ENCODE data around the gene PALB2. TPM values are rescaled to one million over a fixed set of nuclear protein-coding genes. Genes with fewer than 3 reads are reported as not detected.
"Not testable (repeated sequence)": the region's sequence is repeated elsewhere in the genome, so short reads cannot be mapped to it uniquely, and the experiment has no call there.

Gene PALB2
- polyA plus RNA-seq, 2 of the 4 experiments (the other 2 are of a cell fraction): 13.9 to 17.4 TPM

DNA sequence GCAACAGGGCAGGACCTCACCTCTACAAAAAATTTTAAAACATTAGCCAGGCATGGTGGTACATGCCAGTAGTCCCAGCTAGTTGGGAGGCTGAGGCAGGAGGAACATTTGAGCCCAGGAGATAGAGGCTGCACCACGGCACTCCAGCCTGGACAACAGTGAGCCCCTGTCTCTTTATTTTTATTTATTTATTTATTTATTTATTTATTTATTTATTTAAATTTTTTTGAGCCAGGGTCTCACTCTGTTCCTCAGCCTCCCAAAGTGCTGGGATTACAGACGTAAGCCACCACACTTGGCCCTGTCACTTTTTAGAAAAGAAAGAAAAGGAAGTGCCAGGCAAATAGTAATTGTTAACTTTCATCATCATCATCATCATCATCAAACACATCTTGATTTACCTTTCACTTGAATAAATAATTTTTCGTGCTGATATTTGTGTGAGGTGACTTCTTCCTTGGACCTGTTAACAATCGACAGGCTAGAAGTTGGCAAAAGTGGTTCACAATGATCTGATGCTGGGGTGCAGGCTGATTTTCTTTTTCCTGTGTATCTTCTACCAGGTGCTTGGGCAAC, 6.6 kb downstream of the PALB2 start:
- DNase-seq (ENCODE audit: low read depth in 1 of 2, low spot score in 1 of 2) (no peak), ATAC-seq (no peak), FAIRE-seq (no peak)
- Histone ChIP-seq H3K4me2 (no peak overlapping the region), H3K4me3 (no peak overlapping the region), H3K27ac (no peak overlapping the region), H3K4me1 (peaks cover under 1% of the 10 kb centered on the region; the same call in 2 of the 3 replicates), H3K9me3 (no peaks in the 10 kb centered on the region)
- WGBS (ENCODE audit: missing lambda C conversion rate): 87% methylated on average over 4 of the region's 4 CpGs
- CTCF ChIA-PET: no interaction called here
- TF ChIP-seq, protein P1, sequence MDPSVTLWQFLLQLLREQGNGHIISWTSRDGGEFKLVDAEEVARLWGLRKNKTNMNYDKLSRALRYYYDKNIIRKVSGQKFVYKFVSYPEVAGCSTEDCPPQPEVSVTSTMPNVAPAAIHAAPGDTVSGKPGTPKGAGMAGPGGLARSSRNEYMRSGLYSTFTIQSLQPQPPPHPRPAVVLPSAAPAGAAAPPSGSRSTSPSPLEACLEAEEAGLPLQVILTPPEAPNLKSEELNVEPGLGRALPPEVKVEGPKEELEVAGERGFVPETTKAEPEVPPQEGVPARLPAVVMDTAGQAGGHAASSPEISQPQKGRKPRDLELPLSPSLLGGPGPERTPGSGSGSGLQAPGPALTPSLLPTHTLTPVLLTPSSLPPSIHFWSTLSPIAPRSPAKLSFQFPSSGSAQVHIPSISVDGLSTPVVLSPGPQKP (IDR thresholded peaks at IDR 0.05; ENCODE audit: low read depth, low read length): no peak
- TF ChIP-seq ZC3H11A (IDR thresholded peaks at IDR 0.05): peak; percentile 46
- POLR2A ChIA-PET: no interaction called here

DNA sequence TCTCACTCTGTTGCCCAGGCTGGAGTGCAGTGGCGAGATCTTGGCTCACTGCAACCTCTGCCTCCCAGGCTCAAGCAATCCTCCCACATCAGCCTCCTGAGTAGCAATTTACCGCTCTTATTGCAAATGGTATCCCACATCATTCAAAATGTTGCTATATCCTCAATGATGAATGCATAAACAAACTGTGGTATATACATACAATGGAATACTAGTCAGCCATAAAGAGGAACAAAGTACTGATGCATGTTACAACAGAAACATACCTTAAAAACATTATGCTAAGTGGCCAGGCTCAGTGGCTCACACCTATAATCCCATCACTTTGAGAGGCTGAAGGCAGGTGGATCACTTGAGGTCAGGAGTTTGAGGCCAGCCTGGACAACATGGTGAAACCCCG, 9.2 kb downstream of the PALB2 start:
- H3K4me2 ChIP-seq; H3K4me3 ChIP-seq; H3K4me1 ChIP-seq; ATAC-seq; DNase-seq (ENCODE audit: low read depth in 1 of 2, low spot score in 1 of 2); FAIRE-seq; H3K27ac ChIP-seq; H3K9me3 ChIP-seq; POLR2A ChIA-PET: not testable (repeated sequence)
- CTCF ChIA-PET: interaction anchor here (1.3 kb wide), 1 partner anchor 9 kb away, joined by 3 read pairs; the partner anchor contains the start of genes DCTN5 and PALB2
- 67% methylated on average over 3 of the region's 3 CpGs for WGBS (ENCODE audit: missing lambda C conversion rate)

DNA sequence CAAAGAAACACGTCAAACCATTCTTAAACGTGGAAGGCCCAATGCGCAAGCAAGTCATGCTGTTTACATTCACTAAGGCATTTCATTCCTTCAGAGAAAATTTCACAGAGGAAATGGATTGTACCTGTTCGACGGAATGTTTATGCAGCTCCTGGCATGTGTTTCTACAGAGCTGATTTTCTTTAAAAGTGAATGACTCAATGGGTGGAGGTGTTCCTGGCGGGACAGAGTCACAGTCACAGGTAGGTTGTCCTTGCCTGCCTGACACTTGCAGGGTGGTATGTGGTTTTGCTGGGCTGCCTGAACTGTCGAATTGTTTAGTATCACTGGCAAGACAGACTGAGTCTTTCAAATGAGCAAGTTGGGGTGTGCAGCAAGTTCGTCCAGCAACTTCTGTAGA, 11.6 kb downstream of the PALB2 start:
- FAIRE-seq: no peak
- ChIA-PET CTCF (interaction anchor here (1.0 kb wide), 1 partner anchor 11 kb away, joined by 4 read pairs; the partner anchor contains the start of genes DCTN5 and PALB2), POLR2A (no interaction called here)
- Histone ChIP-seq H3K4me3 (no peak overlapping the region), H3K4me2 (no peak overlapping the region), H3K9me3 (no peaks in the 10 kb centered on the region), H3K27ac (no peak overlapping the region), H3K4me1 (no peaks in the 10 kb centered on the region)
- no peak for DNase-seq (ENCODE audit: low read depth in 1 of 2, low spot score in 1 of 2)
- 92% methylated on average over 8 of the region's 8 CpGs for whole genome bisulfite sequencing (ENCODE audit: missing lambda C conversion rate)
- no peak for ATAC-seq
- TF ChIP-seq NPAS2 (CRISPR knock-in tag; IDR thresholded peaks at IDR 0.05; ENCODE audit: borderline replicate concordance): no peak
- TF ChIP-seq, protein P2, sequence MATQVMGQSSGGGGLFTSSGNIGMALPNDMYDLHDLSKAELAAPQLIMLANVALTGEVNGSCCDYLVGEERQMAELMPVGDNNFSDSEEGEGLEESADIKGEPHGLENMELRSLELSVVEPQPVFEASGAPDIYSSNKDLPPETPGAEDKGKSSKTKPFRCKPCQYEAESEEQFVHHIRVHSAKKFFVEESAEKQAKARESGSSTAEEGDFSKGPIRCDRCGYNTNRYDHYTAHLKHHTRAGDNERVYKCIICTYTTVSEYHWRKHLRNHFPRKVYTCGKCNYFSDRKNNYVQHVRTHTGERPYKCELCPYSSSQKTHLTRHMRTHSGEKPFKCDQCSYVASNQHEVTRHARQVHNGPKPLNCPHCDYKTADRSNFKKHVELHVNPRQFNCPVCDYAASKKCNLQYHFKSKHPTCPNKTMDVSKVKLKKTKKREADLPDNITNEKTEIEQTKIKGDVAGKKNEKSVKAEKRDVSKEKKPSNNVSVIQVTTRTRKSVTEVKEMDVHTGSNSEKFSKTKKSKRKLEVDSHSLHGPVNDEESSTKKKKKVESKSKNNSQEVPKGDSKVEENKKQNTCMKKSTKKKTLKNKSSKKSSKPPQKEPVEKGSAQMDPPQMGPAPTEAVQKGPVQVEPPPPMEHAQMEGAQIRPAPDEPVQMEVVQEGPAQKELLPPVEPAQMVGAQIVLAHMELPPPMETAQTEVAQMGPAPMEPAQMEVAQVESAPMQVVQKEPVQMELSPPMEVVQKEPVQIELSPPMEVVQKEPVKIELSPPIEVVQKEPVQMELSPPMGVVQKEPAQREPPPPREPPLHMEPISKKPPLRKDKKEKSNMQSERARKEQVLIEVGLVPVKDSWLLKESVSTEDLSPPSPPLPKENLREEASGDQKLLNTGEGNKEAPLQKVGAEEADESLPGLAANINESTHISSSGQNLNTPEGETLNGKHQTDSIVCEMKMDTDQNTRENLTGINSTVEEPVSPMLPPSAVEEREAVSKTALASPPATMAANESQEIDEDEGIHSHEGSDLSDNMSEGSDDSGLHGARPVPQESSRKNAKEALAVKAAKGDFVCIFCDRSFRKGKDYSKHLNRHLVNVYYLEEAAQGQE (IDR thresholded peaks at IDR 0.05): no peak

DNA sequence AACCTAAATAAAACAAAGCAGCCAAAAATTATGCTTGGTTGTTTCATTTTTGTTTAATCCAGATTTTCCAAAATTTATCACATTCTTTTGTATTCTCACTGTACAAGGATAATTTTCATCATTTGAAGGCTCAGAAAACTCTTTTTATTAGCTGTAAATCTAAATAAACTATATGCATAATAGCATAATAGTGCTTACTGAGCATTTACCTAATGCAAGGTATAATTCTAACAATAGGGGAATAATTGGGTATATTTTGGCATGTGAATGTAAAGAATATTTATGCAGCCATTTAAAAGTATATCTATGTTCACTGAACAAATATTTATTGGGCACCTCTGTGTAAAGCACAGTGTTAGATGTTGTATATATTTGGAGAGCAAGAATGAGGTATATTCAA, 17.0 kb downstream of the PALB2 start:
- H3K9me3 ChIP-seq: no peaks in the 10 kb centered on the region
- POLR2A ChIA-PET: no interaction called here
- H3K4me3 ChIP-seq: no peak overlapping the region
- CTCF ChIA-PET: interaction anchor here (1.7 kb wide), 1 partner anchor 28 kb away, joined by 6 read pairs; the partner anchor contains the start of gene NDUFAB1
- TF ChIP-seq MAFK (IDR thresholded peaks at IDR 0.05; ENCODE audit: partially characterized antibody): peak; percentile 21
- TF ChIP-seq JUN (IDR thresholded peaks at IDR 0.05): no peak
- TF ChIP-seq NFE2L2 (conservative IDR thresholded peaks at IDR 0.05; ENCODE audit: low read length): no peak
- TF ChIP-seq, protein P3, sequence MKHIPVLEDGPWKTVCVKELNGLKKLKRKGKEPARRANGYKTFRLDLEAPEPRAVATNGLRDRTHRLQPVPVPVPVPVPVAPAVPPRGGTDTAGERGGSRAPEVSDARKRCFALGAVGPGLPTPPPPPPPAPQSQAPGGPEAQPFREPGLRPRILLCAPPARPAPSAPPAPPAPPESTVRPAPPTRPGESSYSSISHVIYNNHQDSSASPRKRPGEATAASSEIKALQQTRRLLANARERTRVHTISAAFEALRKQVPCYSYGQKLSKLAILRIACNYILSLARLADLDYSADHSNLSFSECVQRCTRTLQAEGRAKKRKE (CRISPR knock-in tag; IDR thresholded peaks at IDR 0.05; ENCODE audit: low read depth): no peak
- TF ChIP-seq, protein P4, sequence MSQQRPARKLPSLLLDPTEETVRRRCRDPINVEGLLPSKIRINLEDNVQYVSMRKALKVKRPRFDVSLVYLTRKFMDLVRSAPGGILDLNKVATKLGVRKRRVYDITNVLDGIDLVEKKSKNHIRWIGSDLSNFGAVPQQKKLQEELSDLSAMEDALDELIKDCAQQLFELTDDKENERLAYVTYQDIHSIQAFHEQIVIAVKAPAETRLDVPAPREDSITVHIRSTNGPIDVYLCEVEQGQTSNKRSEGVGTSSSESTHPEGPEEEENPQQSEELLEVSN (IDR thresholded peaks at IDR 0.05; ENCODE audit: borderline replicate concordance, low read depth): no peak
- no peak for TF ChIP-seq NR3C1 (IDR thresholded peaks at IDR 0.05)
- TF ChIP-seq FOXS1 (CRISPR knock-in tag; IDR thresholded peaks at IDR 0.05): no peak
- TF ChIP-seq HOXB13 (CRISPR knock-in tag; IDR thresholded peaks at IDR 0.05; ENCODE audit: low read depth): no peak
- no peaks in the 10 kb centered on the region for H3K4me1 ChIP-seq
- FAIRE-seq: no peak
- DNase-seq (ENCODE audit: low read depth in 1 of 2, low spot score in 1 of 2): no peak
- no peak overlapping the region for H3K27ac ChIP-seq
- ATAC-seq: no peak
- no peak overlapping the region for H3K4me2 ChIP-seq

All from A549 (cell line).